ENCODE measurements around the gene CHP1.
"Not testable (repeated sequence)": the region's sequence is repeated elsewhere in the genome, so short reads cannot be mapped to it uniquely, and the experiment has no call there.

The CHP1 gene

DNA sequence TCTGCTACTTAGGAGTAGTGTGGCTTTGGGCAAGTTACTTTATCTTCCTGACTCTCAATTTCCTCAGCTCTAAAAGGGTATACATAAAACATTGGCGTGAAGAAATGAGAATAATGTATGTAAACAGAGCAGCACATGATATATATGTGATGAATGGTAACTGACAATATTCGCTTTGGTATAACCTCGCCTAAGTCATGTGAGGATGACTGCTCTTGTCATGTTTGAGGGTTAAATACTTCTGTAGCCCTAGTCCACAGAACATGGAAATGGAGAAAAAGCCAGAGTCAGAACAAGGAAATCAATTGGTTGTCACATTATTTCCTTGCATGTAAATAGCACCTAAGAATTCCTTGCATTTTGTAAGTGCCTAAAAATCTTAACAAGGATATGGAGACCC lies 25.0 kb downstream of the CHP1 start:
- in situ Hi-C loops (cut with MboI; ENCODE audit: low sequenced_read_pairs), result no loop called here

GRCh38 chr15:41256577-41257038 lies 25.5 kb downstream of the CHP1 start:
- in situ Hi-C loops (cut with MboI; ENCODE audit: low sequenced_read_pairs), result no loop called here

DNA sequence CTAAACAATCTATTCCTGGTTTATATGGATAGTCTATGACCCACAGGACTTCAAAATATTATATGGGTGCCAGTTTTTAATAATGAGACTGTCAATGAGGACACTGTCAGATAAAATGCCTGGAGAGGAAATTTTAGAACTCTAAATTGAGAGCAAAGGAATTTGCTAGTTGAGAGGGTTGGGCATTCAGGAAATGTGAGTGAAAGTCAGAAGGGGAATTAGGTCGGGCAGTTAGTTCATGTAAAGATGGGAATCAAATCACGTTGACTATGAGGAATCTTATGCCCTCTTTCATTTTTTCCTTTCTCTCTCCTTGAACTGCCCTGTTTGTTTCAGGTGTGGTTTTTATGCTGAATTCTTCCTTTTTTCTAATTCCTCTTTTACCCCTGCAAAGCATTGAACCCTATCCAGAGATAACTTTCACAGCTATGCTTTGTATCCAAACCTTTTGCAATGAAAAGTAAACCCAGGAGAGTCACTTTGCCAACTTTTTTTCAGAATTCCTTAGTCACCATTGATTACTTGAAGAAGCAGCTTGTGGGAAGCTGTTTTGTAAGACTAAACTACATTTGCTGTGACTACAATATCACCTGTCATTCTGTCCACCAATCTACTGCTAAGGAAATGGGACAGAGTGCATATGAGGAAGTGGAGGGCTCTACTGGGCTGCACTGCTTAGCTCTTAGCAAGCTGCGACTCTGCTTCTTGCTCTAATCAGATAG lies 27.8 kb downstream of the CHP1 start:
- in situ Hi-C loops (cut with MboI; ENCODE audit: low sequenced_read_pairs), result no loop called here

GRCh38 chr15:41259546-41260189 lies 28.6 kb downstream of the CHP1 start:
- in situ Hi-C loops (cut with MboI; ENCODE audit: low sequenced_read_pairs), result no loop called here

DNA sequence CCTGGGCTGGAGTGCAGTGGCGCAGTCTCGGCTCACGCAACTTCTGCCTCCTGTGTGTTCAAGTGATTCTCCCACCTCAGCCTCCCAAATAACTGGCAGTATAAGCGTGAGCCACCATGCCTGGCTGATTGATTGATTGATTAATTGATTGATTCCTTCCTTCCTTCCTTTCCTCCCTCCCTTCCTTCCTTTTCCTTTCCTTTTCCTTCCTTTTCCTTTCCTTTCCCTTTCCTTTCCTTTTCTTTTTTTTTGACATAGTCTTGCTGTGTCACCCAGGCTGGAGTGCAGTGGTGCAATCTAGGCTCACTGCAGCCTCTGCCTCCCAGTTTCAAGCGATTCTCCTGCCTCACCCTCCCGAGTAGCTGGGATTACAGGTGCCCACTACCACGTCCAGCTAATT lies 29.9 kb downstream of the CHP1 start:
- in situ Hi-C loops (cut with MboI; ENCODE audit: low sequenced_read_pairs), result not testable (repeated sequence)

DNA sequence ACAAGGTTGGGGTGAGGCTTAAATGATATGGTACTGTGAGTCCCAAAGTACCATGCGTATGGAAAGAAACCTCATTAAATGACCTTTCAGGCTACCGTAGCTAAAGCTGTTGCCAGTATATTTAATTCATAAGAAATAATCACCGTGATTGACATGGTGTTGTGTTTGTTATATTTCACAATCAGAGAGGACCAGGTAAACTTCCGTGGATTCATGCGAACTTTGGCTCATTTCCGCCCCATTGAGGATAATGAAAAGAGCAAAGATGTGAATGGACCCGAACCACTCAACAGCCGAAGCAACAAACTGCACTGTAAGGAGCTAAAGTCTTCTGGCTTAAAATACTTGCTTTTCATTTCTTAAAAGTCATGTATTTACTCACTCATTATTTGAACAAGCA lies 31.5 kb downstream of the CHP1 start:
- in situ Hi-C loops (cut with MboI; ENCODE audit: low sequenced_read_pairs), result no loop called here

DNA sequence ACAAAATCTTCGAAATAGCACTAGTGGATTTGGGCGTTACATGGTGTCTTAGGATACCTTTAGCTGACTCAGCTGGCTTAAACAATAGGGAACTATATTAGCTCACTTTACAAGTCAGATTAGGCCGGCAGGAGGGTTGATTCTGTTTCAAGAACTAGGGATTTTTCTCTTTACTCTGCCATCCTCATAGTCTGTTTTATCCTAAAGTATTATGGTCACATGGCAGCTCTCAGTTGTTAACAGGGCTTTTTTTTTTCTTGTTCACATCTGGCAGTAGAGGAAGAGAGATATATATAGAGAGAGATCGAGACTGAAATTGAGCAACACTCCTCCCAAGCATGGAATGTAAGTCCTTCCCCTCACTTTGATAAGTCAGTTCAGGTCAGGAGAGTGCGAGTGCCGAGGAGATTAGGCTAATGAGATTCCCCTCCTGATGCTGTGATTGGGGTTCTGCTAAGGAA lies 32.9 kb downstream of the CHP1 start:
- in situ Hi-C loops (cut with MboI; ENCODE audit: low sequenced_read_pairs), result no loop called here

- in situ Hi-C loops (cut with MboI; ENCODE audit: low sequenced_read_pairs), result no loop called here
Observed at GRCh38 chr15:41269887-41270286, 38.8 kb downstream of the CHP1 start.

DNA sequence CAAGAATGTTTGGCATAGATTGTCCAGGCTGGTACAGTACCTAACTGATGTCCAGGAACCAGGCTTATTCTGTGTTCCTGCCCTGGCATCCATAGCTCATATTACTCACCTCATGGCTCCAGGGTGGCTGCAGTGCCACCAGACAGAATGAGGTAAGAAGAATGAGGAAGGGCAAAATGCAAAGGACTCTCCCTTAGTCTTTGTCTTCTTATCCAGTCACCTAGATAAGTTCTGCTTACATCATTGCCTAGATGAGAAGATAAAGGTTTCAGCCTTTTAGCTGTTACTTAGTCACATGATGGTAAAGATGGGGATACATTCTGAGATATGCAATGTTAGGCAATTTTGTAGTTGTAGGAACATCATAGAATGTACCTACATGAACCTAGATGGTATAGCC lies 45.8 kb downstream of the CHP1 start:
- in situ Hi-C loops (cut with MboI; ENCODE audit: low sequenced_read_pairs), result no loop called here

- in situ Hi-C loops (cut with MboI; ENCODE audit: low sequenced_read_pairs), result no loop called here
Observed at GRCh38 chr15:41278319-41278718, 47.3 kb downstream of the CHP1 start.

DNA sequence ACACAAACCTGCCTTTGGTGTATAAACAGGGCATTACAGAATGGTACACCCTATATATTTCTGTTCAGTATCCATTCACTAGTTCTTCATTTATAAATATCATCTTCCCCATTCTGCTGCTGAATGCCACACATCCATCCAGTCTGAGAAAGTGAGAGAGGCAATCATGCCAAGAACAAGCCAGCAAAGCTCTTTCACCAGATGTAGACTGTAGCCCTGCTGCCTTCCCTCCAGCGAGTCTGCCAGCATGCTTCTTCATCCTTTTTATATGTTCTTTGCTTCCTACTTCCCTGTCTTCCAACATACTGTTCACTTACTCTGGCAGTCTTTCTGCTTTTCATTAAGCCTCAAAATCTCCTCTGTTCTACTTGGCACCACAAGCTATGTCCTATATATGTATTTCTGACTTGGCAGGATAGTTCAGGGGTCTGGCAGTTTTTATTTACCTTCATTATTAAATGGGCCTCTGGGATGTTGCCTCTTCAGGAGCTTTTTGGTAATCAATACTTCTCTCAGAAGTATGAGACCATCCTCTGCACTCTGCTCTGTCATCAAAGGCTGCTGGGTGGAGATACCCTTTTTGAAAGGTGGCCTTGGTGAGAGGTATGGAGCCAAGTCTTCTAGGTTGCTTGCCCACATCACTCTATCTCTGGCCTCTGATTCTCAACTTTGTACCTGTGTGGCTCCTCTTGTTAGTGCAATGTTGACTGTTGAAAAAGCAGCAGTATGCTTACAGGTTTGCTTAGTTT lies 48.6 kb downstream of the CHP1 start:
- in situ Hi-C loops (cut with MboI; ENCODE audit: low sequenced_read_pairs), result no loop called here

DNA sequence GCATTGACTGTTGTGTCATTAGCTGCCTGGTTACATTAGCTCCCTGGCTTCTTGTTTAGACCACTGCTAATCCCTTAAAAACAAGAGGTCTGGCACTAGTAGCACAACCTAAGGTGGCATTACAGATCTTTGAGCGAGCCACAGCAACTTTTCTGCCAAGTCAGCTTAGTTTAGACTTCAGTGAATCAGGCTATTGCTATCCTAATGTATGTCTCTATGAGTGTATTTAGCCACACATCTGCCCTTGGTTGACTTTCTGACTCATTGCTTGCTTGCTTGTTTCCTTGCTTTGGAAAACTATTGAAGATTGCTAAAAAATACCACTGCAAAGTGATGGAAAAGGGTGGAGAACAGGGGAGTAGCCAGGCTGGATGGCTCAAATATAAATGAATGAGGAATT lies 50.2 kb downstream of the CHP1 start:
- in situ Hi-C loops (cut with MboI; ENCODE audit: low sequenced_read_pairs), result no loop called here

DNA sequence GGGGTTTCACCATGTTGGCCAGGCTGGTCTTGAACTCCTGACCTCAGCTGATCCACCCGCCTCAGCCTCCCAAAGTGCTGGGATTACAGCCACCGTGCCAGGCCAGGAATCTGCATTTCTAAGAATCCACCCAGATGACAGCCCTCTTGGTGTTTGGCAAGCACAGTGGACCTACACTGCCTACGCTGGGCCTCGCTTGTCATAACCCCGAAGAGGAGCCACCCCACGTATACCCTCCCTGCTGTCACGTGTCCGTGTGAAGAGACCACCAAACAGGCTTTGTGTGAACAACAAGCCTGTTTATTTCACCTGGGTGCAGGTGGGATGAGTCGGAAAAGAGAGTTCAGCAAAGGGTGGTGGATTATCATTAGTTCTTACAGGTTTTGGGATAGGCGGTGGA lies 51.4 kb downstream of the CHP1 start:
- in situ Hi-C loops (cut with MboI; ENCODE audit: low sequenced_read_pairs), result not testable (repeated sequence)

- in situ Hi-C loops (cut with MboI; ENCODE audit: low sequenced_read_pairs), result not testable (repeated sequence)
Observed at GRCh38 chr15:41282980-41283652, 52.0 kb downstream of the CHP1 start.

DNA sequence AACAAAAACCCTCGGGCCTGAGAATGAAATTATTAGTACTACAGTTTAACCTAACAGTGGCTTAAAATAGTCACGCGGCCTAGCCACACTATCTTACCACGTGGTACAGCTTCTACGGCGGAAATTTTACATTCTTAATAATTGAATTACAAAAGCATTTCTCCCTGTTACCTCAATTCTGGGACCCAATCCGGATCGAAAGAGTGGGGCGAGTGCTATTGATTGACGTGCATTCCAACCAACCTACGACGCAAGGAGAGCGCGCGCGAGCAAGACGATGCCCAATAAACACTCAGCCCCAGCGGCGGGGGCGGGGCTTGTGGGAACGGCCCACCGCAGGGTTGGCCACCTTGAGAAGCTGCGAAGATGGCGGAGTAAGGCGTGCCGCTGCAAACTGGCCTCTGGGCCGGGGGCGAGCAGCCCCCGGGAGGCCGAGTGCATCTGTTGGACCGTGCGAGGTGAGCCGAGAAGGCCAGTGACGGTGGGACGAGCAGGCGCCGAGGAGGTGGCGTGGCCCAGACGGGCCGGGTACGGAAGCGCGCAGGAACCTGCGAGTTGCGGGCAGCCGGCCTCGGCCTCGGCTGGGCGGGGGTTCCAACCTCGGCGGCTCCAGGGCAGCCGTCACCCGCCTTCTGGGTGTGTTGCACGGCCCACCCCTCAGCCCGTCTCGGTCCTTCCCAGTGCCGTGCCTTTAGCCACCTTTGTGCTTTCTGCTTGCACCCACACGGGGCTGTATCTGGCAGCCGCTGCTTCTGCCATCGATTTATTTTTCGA lies 52.8 kb downstream of the CHP1 start:
- in situ Hi-C loops (cut with MboI; ENCODE audit: low sequenced_read_pairs), result no loop called here

GRCh38 chr15:41284427-41285177 lies 53.5 kb downstream of the CHP1 start:
- in situ Hi-C loops (cut with MboI; ENCODE audit: low sequenced_read_pairs), result no loop called here

DNA sequence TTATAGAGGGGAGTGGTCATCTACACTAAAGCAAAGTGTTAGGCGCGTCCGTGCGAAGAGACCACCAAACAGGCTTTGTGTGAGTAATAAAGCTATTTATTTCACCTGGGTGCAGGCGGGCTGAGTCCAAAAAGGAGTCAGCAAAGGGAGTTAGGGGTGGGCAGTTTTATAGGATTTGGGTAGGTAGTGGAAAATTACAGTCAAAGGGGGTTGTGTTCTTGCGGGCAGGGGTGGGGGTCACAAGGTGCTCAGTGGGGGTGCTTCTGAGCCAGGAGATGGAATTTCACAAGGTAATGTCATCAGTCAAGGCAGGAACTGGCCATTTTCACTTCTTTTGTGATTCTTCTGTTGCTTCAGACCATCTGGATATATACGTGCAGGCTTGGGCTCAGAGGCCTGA lies 54.2 kb downstream of the CHP1 start:
- in situ Hi-C loops (cut with MboI; ENCODE audit: low sequenced_read_pairs), result no loop called here

DNA sequence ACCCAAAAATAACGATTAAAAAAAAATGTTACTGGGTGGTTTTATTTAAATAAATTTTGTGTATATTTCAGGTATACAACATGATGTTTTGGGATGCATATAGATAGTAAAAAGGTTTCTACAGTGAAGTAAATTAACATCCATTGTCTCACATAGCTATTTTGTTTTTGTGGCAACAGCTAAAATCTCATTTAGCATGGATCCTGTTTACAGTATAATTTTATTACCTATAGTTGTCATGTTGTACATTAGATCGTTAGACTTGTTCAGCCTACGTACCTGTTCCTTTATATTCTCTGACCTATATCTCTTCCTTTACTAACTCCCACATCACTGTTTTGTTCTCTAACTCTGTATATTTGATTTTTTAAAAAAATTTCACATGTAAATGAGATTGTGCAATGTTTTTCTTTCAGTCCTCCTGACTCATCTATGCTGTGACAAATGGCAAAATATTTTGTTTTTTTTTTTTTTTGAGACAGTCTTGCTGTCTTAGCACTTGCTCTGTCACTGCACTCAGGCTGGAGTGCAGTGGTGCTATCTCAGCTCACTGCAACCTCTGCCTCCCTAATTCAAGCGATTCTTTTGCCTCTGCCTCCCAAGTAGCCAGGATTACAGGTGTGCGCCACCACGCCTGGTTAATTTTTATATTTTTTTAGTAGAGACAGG lies 55.7 kb downstream of the CHP1 start:
- in situ Hi-C loops (cut with MboI; ENCODE audit: low sequenced_read_pairs), result no loop called here

GRCh38 chr15:41288464-41288863 lies 57.4 kb downstream of the CHP1 start:
- in situ Hi-C loops (cut with MboI; ENCODE audit: low sequenced_read_pairs), result no loop called here

All from HL-60/S4 treated with retinoic acid at 250 ng/mL for 4 days and 3 days (cell line).